Neural cell (in vitro differentiated cells): ENCODE data around the gene TNFRSF19.

Experiments used
- CTCF ChIP-seq: fragments of 450-650 bp; IDR thresholded peaks from 2 replicates; pipeline ENCODE4 v1.5.1; 2014; ENCODE audit warnings: antibody characterized with exemption, mild to moderate bottlenecking, moderate library complexity; ENCODE audit not compliant: poor library complexity, severe bottlenecking
- EP300 ChIP-seq: fragments of 450-650 bp; conservative IDR thresholded peaks from 2 replicates; pipeline ENCODE4 v1.6.1; 2014; ENCODE audit warnings: antibody characterized with exemption, mild to moderate bottlenecking, moderate library complexity; ENCODE audit not compliant: poor library complexity, severe bottlenecking
- EZH2 ChIP-seq: fragments of 200-600, 300-800 bp; shearing (Covaris generic), sonication (generic); IDR thresholded peaks from 2 replicates; pipeline ENCODE4 v1.6.1; 2014; ENCODE audit warnings: antibody characterized with exemption, low read length, borderline replicate concordance, mild to moderate bottlenecking; ENCODE audit not compliant: insufficient read depth, poor library complexity, severe bottlenecking
- MXI1 ChIP-seq: fragments of 450-650 bp; conservative IDR thresholded peaks from 2 replicates; pipeline ENCODE4 v1.6.1; 2014; ENCODE audit warnings: antibody characterized with exemption, mild to moderate bottlenecking; ENCODE audit not compliant: poor library complexity, severe bottlenecking
- POLR2AphosphoS5 ChIP-seq: IDR thresholded peaks from 2 replicates; pipeline ENCODE4 v1.6.1; 2012
- REST ChIP-seq: IDR thresholded peaks from 2 replicates; pipeline ENCODE4 v1.6.1; 2012; ENCODE audit warnings: borderline replicate concordance
- SMC3 ChIP-seq: fragments of 450-650 bp; conservative IDR thresholded peaks from 2 replicates; pipeline ENCODE4 v1.6.1; 2014; ENCODE audit warnings: antibody characterized with exemption, mild to moderate bottlenecking, moderate library complexity; ENCODE audit not compliant: poor library complexity
- TAF1 ChIP-seq: IDR thresholded peaks from 2 replicates; pipeline ENCODE4 v1.6.1; 2012; ENCODE audit warnings: low read depth

GRCh38 chr13:23609414-23609760 is 39.2 kb downstream of the TNFRSF19 start:
- TF ChIP-seq CTCF, result no peak
- TF ChIP-seq EZH2, result no peak
- no peak for TF ChIP-seq REST
- no peak for TF ChIP-seq SMC3
- TF ChIP-seq EP300, result no peak
- no peak for TF ChIP-seq MXI1
- TF ChIP-seq TAF1, result no peak
- TF ChIP-seq POLR2AphosphoS5, result no peak
